ENCODE results near the gene SHISAL1.

DNA sequence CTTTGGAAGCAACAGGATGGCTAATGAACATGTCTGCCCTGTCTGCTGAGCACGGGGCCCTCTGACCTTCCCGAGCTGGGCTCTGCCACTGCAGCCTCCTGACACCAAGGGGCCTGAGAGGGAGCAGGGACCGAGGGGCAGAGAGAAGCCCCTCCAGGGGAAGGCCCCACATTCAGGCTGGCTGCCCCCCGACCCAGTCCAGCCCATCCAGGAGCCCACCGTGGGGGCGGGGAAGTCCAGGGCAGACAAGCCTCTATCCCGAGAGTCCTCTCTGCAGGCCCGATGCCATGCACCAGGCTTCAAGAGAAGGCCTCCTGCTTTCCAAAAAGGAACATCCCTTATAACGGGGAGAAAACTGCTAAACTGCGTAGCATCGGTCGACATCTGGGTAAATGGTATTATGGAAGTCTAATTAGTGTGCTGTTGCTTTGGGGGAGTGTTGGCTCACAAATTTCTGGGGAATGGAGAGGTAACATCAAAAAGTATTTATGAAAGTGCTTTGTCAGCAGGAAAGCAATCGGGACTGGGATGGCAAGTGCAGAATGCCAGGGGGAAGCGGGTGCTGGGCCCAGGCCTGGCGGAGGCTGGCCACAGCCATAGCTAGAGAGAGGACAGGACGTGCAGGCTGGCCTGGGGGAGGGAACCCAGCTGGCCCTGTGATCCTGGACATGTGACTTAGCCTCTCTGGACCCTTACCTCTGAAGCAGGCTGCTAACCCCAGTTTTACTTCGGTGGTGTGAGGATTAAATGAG, 5.3 kb upstream of the SHISAL1 start:
- TF ChIP-seq TAF1 (IDR thresholded peaks at IDR 0.05; ENCODE audit: low read depth, low read length) (no peak), POLR2A (IDR thresholded peaks at IDR 0.05; ENCODE audit: low read depth, low read length) (no peak), POLR2AphosphoS5 (IDR thresholded peaks at IDR 0.05; ENCODE audit: low read depth, low read length) (no peak)
